Measurements from ENCODE around the gene PIP5K1C.

- TF ChIP-seq CTCF (IDR thresholded peaks at IDR 0.05; ENCODE audit: borderline replicate concordance, extremely low read depth, low read length, poor library complexity, severe bottlenecking) (no peak), EZH2 (IDR thresholded peaks at IDR 0.05; ENCODE audit: borderline replicate concordance, low read depth, low read length, severe bottlenecking) (no peak)
Measured at GRCh38 chr19:3613818-3614661, 86.2 kb downstream of the PIP5K1C start.
